PFSK-1 (cell line): ENCODE results near the gene OBSL1.

Experiments used
- POLR2AphosphoS5 ChIP-seq: IDR thresholded peaks from 2 replicates; pipeline ENCODE4 v1.6.1; 2012; ENCODE audit warnings: low read depth, mild to moderate bottlenecking, control low read depth, low read length, moderate library complexity
- REST ChIP-seq, 2 experiments: IDR thresholded peaks; 2 replicates each; pipeline versions ENCODE4 v1.6.1 to v1.8.0; 2011 to 2012; ENCODE audit warnings: low read depth in 2 of 2, low read length in 2 of 2, control low read depth in 1 of 2, inconsistent platforms in 1 of 2, mild to moderate bottlenecking in 1 of 2, moderate library complexity in 1 of 2; ENCODE audit not compliant: insufficient read depth in 1 of 2

GRCh38 chr2:219557791-219558785 is 13.3 kb downstream of the OBSL1 start:
- TF ChIP-seq POLR2AphosphoS5 (no peak), REST (IDR thresholded peaks at IDR 0.05; ENCODE audit: insufficient read depth in 1 of 2, low read depth in 2 of 2, low read length in 2 of 2) (no peak)
